SHP77 (cell line): ENCODE measurements around the gene AFF4.

ENCODE experiments used
- DNase-seq, 2 experiments: peaks; one replicate each; lab custom pipeline; 2025; lab: John Stamatoyannopoulos, UW

The AFF4 gene

GRCh38 chr5:132889501-132889900 is 73.9 kb downstream of the AFF4 start:
- no peak for DNase-seq

- DNase-seq = no peak
These were observed 76.2 kb downstream of the AFF4 start for GRCh38 chr5:132887283-132887682.

- no peak for DNase-seq
These were observed 77.2 kb downstream of the AFF4 start for GRCh38 chr5:132886064-132886823.

- DNase-seq = no peak
These were observed 78.9 kb downstream of the AFF4 start for GRCh38 chr5:132884548-132884947.

GRCh38 chr5:132883261-132883834 is 80.1 kb downstream of the AFF4 start:
- DNase-seq = peak; percentile 60 to 61

GRCh38 chr5:132877938-132878337 is 85.5 kb downstream of the AFF4 start:
- no peak for DNase-seq

- DNase-seq = no peak
These were observed 86.0 kb downstream of the AFF4 start for GRCh38 chr5:132877466-132877865.

- DNase-seq = no peak
These were observed 87.2 kb downstream of the AFF4 start for GRCh38 chr5:132876020-132876759.

- no peak for DNase-seq
These were observed 89.5 kb downstream of the AFF4 start for GRCh38 chr5:132873930-132874271.

- no peak for DNase-seq
These were observed 90.1 kb downstream of the AFF4 start, which contains the start of gene LEAP2 for GRCh38 chr5:132873119-132873929. TSS of gene LEAP2 (plus strand) at chr5:132873668. CDS start at chr5:132873695, 27 bp downstream.

- no peak for DNase-seq
These were observed 90.7 kb downstream of the AFF4 start for GRCh38 chr5:132872788-132873118.

GRCh38 chr5:132871459-132872284 is 91.8 kb downstream of the AFF4 start:
- DNase-seq = no peak

- DNase-seq = no peak
These were observed 92.6 kb downstream of the AFF4 start for GRCh38 chr5:132870801-132871200.

- no peak for DNase-seq
These were observed 94.7 kb downstream of the AFF4 start for GRCh38 chr5:132868754-132869153.

GRCh38 chr5:132867046-132867451 is 96.4 kb downstream of the AFF4 start:
- DNase-seq = no peak

GRCh38 chr5:132866342-132867045 is 96.9 kb downstream of the AFF4 start, which contains the start of the genes GDF9 and UQCRQ:
TSS of gene GDF9 (minus strand) at chr5:132866469. CDS start at chr5:132864533, 1,936 bp downstream.
TSS of gene UQCRQ (plus strand) at chr5:132866642. CDS start at chr5:132866882, 240 bp downstream.
- DNase-seq = peak; percentile 98 to 99

- DNase-seq = no peak
These were observed 97.6 kb downstream of the AFF4 start for GRCh38 chr5:132865668-132866341.

- no peak for DNase-seq
These were observed 102.7 kb downstream of the AFF4 start for GRCh38 chr5:132860742-132861141.

GRCh38 chr5:132859889-132860437 is 103.5 kb downstream of the AFF4 start:
- no peak for DNase-seq

- no peak for DNase-seq
These were observed 107.4 kb downstream of the AFF4 start for GRCh38 chr5:132856011-132856410.
